Stimulated activated CD8-positive, alpha-beta memory T cell treated with anti-CD3 and anti-CD28 coated beads, Interleukin-15, amount 100 ng/mL, for 24 hours (primary cell): Measurements from ENCODE around the gene IL33.

Source experiments
- DNase-seq: peaks from one replicate; pipeline ENCODE4 v3.0.0-alpha.2; 2020; ENCODE audit warnings: low read depth

The IL33 gene

GRCh38 chr9:6304232-6304631, 88.6 kb downstream of the IL33 start:
- no peak for DNase-seq

GRCh38 chr9:6305954-6306563, 90.5 kb downstream of the IL33 start:
- DNase-seq, result no peak
